ENCODE data around the gene IGF1R.
"Not testable (repeated sequence)": the region's sequence is repeated elsewhere in the genome, so short reads cannot be mapped to it uniquely, and the experiment has no call there.

Gene IGF1R

GRCh38 chr15:99002226-99002625 lies 353.9 kb downstream of the IGF1R start:
- DNase-seq (ENCODE audit: low read depth) = no peak
- TF ChIP-seq, protein P1, sequence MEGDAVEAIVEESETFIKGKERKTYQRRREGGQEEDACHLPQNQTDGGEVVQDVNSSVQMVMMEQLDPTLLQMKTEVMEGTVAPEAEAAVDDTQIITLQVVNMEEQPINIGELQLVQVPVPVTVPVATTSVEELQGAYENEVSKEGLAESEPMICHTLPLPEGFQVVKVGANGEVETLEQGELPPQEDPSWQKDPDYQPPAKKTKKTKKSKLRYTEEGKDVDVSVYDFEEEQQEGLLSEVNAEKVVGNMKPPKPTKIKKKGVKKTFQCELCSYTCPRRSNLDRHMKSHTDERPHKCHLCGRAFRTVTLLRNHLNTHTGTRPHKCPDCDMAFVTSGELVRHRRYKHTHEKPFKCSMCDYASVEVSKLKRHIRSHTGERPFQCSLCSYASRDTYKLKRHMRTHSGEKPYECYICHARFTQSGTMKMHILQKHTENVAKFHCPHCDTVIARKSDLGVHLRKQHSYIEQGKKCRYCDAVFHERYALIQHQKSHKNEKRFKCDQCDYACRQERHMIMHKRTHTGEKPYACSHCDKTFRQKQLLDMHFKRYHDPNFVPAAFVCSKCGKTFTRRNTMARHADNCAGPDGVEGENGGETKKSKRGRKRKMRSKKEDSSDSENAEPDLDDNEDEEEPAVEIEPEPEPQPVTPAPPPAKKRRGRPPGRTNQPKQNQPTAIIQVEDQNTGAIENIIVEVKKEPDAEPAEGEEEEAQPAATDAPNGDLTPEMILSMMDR (conservative IDR thresholded peaks at IDR 0.05; ENCODE audit: low read depth, low read length) = no peak
- no peak overlapping the region for H3K4me3 ChIP-seq (ENCODE audit: low read length)

DNA sequence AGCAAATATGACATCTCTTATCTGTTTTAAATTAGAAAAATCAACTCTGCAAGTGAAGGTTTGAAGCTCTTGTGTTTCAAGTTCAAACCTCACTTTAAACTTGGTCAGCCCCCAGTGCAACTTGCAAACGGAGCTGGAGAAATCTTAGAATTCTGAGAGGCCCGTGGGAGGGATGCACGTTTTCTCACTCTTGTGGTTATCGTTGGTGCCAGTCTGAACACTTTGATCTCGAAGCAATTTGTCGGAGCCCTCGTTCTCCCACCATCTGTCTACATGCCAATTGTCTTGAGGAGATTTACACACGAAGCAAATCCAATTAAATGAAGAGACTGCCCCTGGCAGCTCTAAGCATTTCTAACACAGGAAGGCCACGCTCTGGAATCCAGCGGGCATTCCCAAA lies 355.0 kb downstream of the IGF1R start:
- not testable (repeated sequence) for H3K4me3 ChIP-seq (ENCODE audit: low read length); DNase-seq (ENCODE audit: low read depth)

DNA sequence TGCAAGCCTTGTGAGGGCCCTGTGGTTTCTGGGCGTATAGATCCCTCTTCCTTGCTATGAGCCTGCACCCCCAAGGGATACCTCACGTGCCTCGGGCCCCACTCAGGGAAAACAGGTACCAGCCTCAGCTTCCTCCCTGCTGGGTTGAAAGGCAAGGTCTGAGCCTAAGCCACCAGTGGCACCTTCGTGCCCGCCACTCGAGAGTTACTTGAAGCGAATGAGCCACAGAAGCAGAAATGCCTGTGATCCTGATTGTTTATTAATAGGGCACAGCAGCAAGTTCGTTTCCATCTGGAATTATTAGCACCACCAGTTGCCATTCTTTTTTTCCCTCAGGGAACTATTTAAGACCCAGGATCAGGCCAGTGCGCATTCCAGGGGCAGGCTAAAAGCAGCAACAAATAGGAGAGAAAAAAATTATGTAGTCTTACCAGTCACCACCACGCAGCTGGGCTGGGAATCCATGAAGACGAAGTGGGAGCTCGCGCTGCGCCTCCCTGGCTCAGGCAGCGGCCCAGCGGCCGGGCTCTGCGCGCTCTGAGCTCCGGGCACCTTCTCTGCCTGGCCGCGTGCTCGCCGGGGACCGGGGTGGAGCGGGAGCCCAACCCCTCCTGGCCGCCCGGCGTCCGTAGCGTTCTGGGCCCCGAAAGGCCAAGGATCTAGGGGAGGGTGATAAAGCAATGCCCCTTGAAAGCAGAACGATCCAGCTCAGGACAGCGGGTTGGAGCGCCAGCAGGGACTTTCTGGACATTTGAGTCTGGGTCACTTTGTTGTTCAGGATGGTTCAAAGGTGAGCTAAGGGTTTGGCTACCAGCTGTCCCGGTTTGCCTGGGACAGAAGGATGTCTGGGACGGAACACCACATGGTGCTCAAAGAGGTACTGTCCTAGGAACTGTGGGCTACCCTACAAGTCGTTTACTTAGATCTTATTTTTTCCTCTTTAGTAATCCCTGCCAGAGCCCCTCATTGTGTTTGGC lies 356.9 kb downstream of the IGF1R start:
- DNase-seq (ENCODE audit: low read depth); H3K4me3 ChIP-seq (ENCODE audit: low read length): not testable (repeated sequence)

DNA sequence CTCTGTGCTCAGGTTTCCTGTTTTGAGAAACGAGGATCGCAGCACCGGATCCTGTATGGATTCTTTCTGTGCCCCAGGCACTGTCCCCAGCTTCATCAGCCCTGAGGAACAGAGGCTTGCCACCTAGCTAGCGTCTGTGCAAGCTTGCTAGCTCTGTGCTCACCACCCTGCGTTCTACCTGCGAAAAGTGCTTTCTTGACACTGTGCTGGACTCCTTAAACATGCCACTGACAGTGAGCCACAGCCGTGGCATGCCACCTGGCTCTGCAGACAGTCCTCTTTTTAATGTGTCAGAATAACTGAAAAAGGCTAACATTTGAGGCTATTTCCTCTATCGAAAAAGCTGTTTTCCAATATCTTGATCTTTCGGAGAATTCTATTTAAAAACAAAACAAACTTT lies 357.8 kb downstream of the IGF1R start:
- DNase-seq (ENCODE audit: low read depth) = no peak
- TF ChIP-seq, protein P1 (conservative IDR thresholded peaks at IDR 0.05; ENCODE audit: low read depth, low read length) = no peak

DNA sequence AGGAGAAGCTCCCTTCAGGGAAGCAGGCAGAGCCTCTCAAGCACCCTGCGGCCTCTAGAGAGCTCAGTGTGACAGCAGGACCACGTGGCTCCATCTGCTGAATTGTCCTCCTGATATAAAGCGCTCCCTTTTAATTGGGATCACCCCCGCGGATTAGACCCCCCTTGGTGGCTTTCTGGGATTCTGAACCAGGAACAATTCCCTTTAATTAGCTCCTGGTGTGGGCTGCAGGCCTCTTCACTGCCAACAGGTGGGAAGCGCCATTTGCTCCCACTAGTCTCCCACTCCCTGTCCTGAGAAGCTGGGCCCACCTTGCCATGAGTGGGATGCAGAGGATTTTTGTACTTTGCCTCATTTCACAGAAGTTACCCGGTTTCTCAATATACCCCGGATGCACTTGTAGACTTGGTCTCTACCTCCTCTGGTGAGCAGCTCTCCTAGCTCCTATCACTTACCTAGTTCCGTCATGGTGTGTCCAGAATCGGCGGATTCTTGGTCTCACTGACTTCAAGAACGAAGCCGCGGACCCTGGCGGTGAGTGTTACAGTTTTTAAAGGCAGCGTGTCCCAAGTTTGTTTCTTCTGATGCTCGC lies 358.7 kb downstream of the IGF1R start:
- H3K4me3 ChIP-seq (ENCODE audit: low read length) = no peak overlapping the region
- DNase-seq (ENCODE audit: low read depth) = no peak
- TF ChIP-seq, protein P1 (conservative IDR thresholded peaks at IDR 0.05; ENCODE audit: low read depth, low read length) = no peak

More for the DNA sequence above, 357.8 kb downstream of the IGF1R start:
- H3K4me3 ChIP-seq (ENCODE audit: low read length) = no peak overlapping the region

DNA sequence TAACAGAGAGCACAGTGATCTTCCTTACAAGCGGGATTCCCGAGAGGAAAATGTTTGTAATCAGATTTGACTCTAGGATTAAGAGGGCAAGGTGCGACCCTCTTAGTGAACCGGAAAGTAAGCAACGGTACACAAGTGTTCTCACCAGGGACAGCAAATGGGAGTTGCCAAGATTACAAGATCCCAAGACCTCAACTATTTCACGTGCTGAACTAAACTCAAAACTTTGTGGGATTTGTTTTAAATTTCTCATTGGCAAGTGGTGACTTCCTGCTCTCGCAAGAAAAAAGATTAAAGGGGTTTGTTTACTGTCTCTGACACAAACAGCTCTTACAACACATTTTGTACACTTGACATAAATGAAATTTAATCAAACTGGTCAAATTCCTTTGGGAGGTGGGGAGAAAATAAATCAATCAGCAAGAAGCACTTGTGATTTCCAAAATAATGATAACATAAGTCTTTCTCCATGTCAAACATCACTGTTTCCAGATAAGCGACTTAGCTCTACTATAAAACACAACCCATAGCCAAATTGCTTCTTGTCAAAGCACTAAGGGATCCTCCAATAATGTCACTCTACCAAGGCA lies 361.5 kb downstream of the IGF1R start:
- peak; percentile 87 for DNase-seq (ENCODE audit: low read depth)
- TF ChIP-seq, protein P1 (conservative IDR thresholded peaks at IDR 0.05; ENCODE audit: low read depth, low read length) = no peak
- no peak overlapping the region for H3K4me3 ChIP-seq (ENCODE audit: low read length)

DNA sequence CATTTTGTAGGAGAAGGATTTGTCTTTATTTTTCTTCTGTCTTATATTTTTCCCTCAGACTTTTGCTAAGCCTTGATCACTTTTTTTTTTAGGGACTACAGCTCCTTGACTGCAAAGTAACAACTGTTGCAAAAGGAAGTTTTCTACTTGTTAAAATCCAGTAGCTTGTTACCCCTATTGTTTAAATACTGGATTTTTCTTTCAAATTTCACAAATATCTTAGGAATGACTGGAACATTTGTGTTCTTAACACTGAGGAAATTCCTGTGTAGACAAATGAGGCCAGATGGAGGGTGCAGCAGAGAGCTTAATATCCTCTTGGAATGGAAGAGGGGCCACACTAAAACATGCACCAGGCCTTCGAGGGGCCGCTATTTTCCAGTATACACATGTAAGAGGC lies 362.4 kb downstream of the IGF1R start:
- TF ChIP-seq, protein P1 (conservative IDR thresholded peaks at IDR 0.05; ENCODE audit: low read depth, low read length) = no peak
- no peak for DNase-seq (ENCODE audit: low read depth)
- no peak overlapping the region for H3K4me3 ChIP-seq (ENCODE audit: low read length)
